ENCODE data around the gene RANBP17.
"Not testable (repeated sequence)": the region's sequence is repeated elsewhere in the genome, so short reads cannot be mapped to it uniquely, and the experiment has no call there.

RANBP17 gene

GRCh38 chr5:171029401-171029800 is 167.6 kb downstream of the RANBP17 start:
- TF ChIP-seq CTCF (IDR thresholded peaks at IDR 0.05; ENCODE audit: insufficient read depth, low read length) (no peak), POLR2AphosphoS5 (IDR thresholded peaks at IDR 0.05; ENCODE audit: low read depth) (no peak), SPI1 (IDR thresholded peaks at IDR 0.05; ENCODE audit: borderline replicate concordance, low read depth) (no peak)
- TF ChIP-seq, protein P1, sequence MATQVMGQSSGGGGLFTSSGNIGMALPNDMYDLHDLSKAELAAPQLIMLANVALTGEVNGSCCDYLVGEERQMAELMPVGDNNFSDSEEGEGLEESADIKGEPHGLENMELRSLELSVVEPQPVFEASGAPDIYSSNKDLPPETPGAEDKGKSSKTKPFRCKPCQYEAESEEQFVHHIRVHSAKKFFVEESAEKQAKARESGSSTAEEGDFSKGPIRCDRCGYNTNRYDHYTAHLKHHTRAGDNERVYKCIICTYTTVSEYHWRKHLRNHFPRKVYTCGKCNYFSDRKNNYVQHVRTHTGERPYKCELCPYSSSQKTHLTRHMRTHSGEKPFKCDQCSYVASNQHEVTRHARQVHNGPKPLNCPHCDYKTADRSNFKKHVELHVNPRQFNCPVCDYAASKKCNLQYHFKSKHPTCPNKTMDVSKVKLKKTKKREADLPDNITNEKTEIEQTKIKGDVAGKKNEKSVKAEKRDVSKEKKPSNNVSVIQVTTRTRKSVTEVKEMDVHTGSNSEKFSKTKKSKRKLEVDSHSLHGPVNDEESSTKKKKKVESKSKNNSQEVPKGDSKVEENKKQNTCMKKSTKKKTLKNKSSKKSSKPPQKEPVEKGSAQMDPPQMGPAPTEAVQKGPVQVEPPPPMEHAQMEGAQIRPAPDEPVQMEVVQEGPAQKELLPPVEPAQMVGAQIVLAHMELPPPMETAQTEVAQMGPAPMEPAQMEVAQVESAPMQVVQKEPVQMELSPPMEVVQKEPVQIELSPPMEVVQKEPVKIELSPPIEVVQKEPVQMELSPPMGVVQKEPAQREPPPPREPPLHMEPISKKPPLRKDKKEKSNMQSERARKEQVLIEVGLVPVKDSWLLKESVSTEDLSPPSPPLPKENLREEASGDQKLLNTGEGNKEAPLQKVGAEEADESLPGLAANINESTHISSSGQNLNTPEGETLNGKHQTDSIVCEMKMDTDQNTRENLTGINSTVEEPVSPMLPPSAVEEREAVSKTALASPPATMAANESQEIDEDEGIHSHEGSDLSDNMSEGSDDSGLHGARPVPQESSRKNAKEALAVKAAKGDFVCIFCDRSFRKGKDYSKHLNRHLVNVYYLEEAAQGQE (IDR thresholded peaks at IDR 0.05; ENCODE audit: insufficient replicate concordance, low read depth) = no peak
- Histone ChIP-seq H3K27me3 (ENCODE audit: insufficient read depth, poor library complexity, severe bottlenecking) (no peaks in the 10 kb centered on the region), H3K4me3 (replicated peaks; ENCODE audit: insufficient read depth, low read length) (no peak overlapping the region), H3K27ac (replicated peaks) (no peak overlapping the region)
- no peak for DNase-seq (ENCODE audit: low read depth in 1 of 2, low spot score in 1 of 2)

- no peak for DNase-seq (ENCODE audit: low read depth in 1 of 2, low spot score in 1 of 2)
- H3K27ac ChIP-seq (replicated peaks) = no peak overlapping the region
- TF ChIP-seq SPI1 (IDR thresholded peaks at IDR 0.05; ENCODE audit: borderline replicate concordance, low read depth) (no peak), POLR2AphosphoS5 (IDR thresholded peaks at IDR 0.05; ENCODE audit: low read depth) (no peak), CTCF (IDR thresholded peaks at IDR 0.05; ENCODE audit: insufficient read depth, low read length) (no peak), GABPA (IDR thresholded peaks at IDR 0.05; ENCODE audit: low read depth) (no peak)
- TF ChIP-seq, protein P1 (IDR thresholded peaks at IDR 0.05; ENCODE audit: insufficient replicate concordance, low read depth) = no peak
These were observed 170.2 kb downstream of the RANBP17 start for GRCh38 chr5:171031977-171032376.

GRCh38 chr5:171032435-171032973 is 170.7 kb downstream of the RANBP17 start:
- Histone ChIP-seq H3K27me3 (ENCODE audit: insufficient read depth, poor library complexity, severe bottlenecking) (no peaks in the 10 kb centered on the region), H3K27ac (replicated peaks) (no peak overlapping the region), H3K4me3 (replicated peaks; ENCODE audit: insufficient read depth, low read length) (no peak overlapping the region)
- TF ChIP-seq, protein P1 (IDR thresholded peaks at IDR 0.05; ENCODE audit: insufficient replicate concordance, low read depth) = no peak
- no peak for TF ChIP-seq CTCF (IDR thresholded peaks at IDR 0.05; ENCODE audit: insufficient read depth, low read length)
- TF ChIP-seq POLR2AphosphoS5 (IDR thresholded peaks at IDR 0.05; ENCODE audit: low read depth) = no peak
- no peak for TF ChIP-seq GABPA (IDR thresholded peaks at IDR 0.05; ENCODE audit: low read depth)
- DNase-seq (ENCODE audit: low read depth in 1 of 2, low spot score in 1 of 2) = no peak

More at GRCh38 chr5:171031977-171032376, 170.2 kb downstream of the RANBP17 start:
- Histone ChIP-seq H3K4me3 (replicated peaks; ENCODE audit: insufficient read depth, low read length) (no peak overlapping the region), H3K27me3 (ENCODE audit: insufficient read depth, poor library complexity, severe bottlenecking) (no peaks in the 10 kb centered on the region)

GRCh38 chr5:171041893-171042292 is 180.1 kb downstream of the RANBP17 start:
- DNase-seq (ENCODE audit: low read depth in 1 of 2, low spot score in 1 of 2); H3K4me3 ChIP-seq (replicated peaks; ENCODE audit: insufficient read depth, low read length): not testable (repeated sequence)

More at GRCh38 chr5:171041893-171042292, 180.1 kb downstream of the RANBP17 start:
- not testable (repeated sequence) for H3K27me3 ChIP-seq (ENCODE audit: insufficient read depth, poor library complexity, severe bottlenecking); H3K27ac ChIP-seq (replicated peaks)

All from HL-60 (cell line).